Mesendoderm (in vitro differentiated cells): Measurements from ENCODE around the gene SLCO2A1.

Source experiments
- DNase-seq: peaks from one replicate; pipeline ENCODE4 v3.0.0; 2013
- H2AK5ac ChIP-seq: 2 replicates; pipeline ENCODE4 v1.6.1; 2013; ENCODE audit warnings: low read length, inconsistent platforms
- H2BK120ac ChIP-seq: 2 replicates; pipeline ENCODE4 v1.6.1; 2013; ENCODE audit warnings: low read depth, mild to moderate bottlenecking, low read length, moderate library complexity, mixed read lengths
- H2BK15ac ChIP-seq: replicated peaks from 2 replicates; pipeline ENCODE4 v1.6.1; 2013; ENCODE audit warnings: low read depth, mild to moderate bottlenecking, moderate library complexity
- H2BK5ac ChIP-seq: 2 replicates; pipeline ENCODE4 v1.6.1; 2013; ENCODE audit warnings: low read length, inconsistent platforms
- H3K18ac ChIP-seq: 2 replicates; pipeline ENCODE4 v1.6.1; 2013; ENCODE audit warnings: mild to moderate bottlenecking, low read length, mixed read lengths
- H3K23ac ChIP-seq: one replicate; pipeline ENCODE4 v1.6.1; 2013; ENCODE audit warnings: low read length
- H3K27ac ChIP-seq: 2 replicates; pipeline ENCODE4 v1.5.1; 2013; ENCODE audit warnings: low read depth, mild to moderate bottlenecking, inconsistent platforms, low read length, moderate library complexity
- H3K27me3 ChIP-seq: 2 replicates; pipeline ENCODE4 v1.6.1; 2013; ENCODE audit warnings: low read length, control low read depth, mild to moderate bottlenecking, inconsistent platforms; ENCODE audit not compliant: insufficient read depth, poor library complexity
- H3K36me3 ChIP-seq: 2 replicates; pipeline ENCODE4 v1.6.1; 2013; ENCODE audit warnings: low read length, inconsistent platforms; ENCODE audit not compliant: control insufficient read depth, insufficient read depth
- H3K4ac ChIP-seq: one replicate; pipeline ENCODE4 v1.6.1; 2013; ENCODE audit warnings: low read depth, mild to moderate bottlenecking, low read length, moderate library complexity
- H3K4me1 ChIP-seq: 2 replicates; pipeline ENCODE4 v1.6.1; 2013; ENCODE audit warnings: low read depth, low read length, inconsistent platforms; ENCODE audit not compliant: control insufficient read depth
- H3K4me2 ChIP-seq: 2 replicates; pipeline ENCODE4 v1.6.1; 2013; ENCODE audit warnings: low read length
- H3K4me3 ChIP-seq: 2 replicates; pipeline ENCODE4 v1.5.1; 2013; ENCODE audit warnings: mild to moderate bottlenecking, low read length
- H3K56ac ChIP-seq: one replicate; pipeline ENCODE4 v1.6.1; 2013; ENCODE audit warnings: low read length
- H3K79me1 ChIP-seq: 2 replicates; pipeline ENCODE4 v1.6.1; 2013; ENCODE audit warnings: low read length, inconsistent platforms
- H3K79me2 ChIP-seq: 2 replicates; pipeline ENCODE4 v1.6.1; 2013; ENCODE audit warnings: mild to moderate bottlenecking, low read length; ENCODE audit not compliant: control insufficient read depth, insufficient read depth
- H3K9ac ChIP-seq: 2 replicates; pipeline ENCODE4 v1.6.1; 2013; ENCODE audit warnings: low read length, inconsistent platforms
- H4K5ac ChIP-seq: one replicate; pipeline ENCODE4 v1.6.1; 2013; ENCODE audit warnings: low read length
- H4K8ac ChIP-seq: one replicate; pipeline ENCODE4 v1.6.1; 2013; ENCODE audit warnings: low read depth, mild to moderate bottlenecking, control low read depth, low read length, moderate library complexity
- WGBS: extraction: QIAGEN DNeasy Blood & Tissue Kit; methylation state at CpG from one replicate; pipeline ENCODE4 v1.1.7; 2013; ENCODE audit warnings: low lambda C conversion rate, missing lambda C conversion rate; ENCODE audit not compliant: insufficient coverage; ENCODE audit errors: extremely low coverage; 5-methylcytosine and 5-hydroxymethylcytosine counted together

SLCO2A1 gene

DNA sequence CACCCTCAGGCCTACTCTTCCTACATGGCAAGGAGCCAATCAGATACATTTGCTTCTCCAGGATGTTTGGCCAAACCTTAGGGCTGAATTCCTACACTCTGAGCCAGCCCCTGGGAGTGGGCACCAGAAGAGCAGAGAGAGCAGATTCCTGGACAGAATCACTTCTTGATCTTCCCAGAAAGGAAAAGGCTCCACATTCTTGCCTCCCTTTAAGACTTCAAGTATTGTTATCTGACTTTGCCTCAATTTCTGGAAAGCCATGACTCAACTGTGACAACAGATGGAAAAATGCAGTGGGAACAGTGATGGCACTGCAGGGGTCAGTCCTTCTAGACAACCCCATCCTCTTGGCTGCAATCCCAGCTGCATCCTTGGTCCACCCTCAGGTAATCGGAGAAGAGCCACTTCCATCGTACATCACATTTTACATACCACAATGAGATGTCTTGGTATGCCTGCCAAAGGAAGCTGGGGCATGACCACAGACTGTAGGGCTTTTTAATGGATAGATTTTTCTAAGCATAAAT lies 21.0 kb downstream of the SLCO2A1 start:
- no peak overlapping the region for H2BK120ac ChIP-seq
- DNase-seq = no peak
- no peaks in the 10 kb centered on the region for H3K27me3 ChIP-seq
- H3K4me2 ChIP-seq = no peak overlapping the region
- peaks cover 6% of the 10 kb centered on the region for H3K79me1 ChIP-seq
- no peak overlapping the region for H3K23ac ChIP-seq
- no peak overlapping the region for H2BK5ac ChIP-seq
- H3K4me1 ChIP-seq = peaks cover 2% of the 10 kb centered on the region
- no peaks in the 10 kb centered on the region for H3K36me3 ChIP-seq
- H3K79me2 ChIP-seq = no peaks in the 10 kb centered on the region
- no peak overlapping the region for H4K5ac ChIP-seq
- H3K18ac ChIP-seq = no peak overlapping the region
- no peak overlapping the region for H3K56ac ChIP-seq
- H3K4ac ChIP-seq = no peak overlapping the region
- no peak overlapping the region for H2AK5ac ChIP-seq
- no peak overlapping the region for H4K8ac ChIP-seq
- no peak overlapping the region for H3K27ac ChIP-seq
- no CpG with 5 or more reads among the region's 2 CpGs for WGBS
- no peak overlapping the region for H3K4me3 ChIP-seq
- no peak overlapping the region for H3K9ac ChIP-seq
- no peak overlapping the region for H2BK15ac ChIP-seq

DNA sequence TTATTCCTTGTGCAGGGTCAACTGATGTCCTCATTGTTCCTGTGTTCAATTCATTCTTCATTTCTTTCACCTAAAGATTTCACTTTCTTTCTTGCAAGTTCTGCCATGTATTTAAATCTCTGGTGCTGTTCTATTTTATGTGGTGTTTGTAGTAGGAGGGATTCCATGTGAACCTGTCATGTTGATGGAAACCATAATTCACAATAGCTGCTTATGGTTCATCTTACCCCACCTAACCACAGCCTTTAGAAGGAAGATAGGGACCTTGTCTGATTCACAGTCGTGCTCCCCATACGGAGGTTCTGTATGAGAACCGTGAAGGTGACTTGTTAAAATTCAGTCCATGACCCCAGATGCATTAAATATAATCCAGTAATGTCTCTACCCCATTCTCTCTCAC lies 21.9 kb downstream of the SLCO2A1 start:
- H3K56ac ChIP-seq = no peak overlapping the region
- H3K9ac ChIP-seq = no peak overlapping the region
- H4K5ac ChIP-seq = no peak overlapping the region
- DNase-seq = no peak
- no peak overlapping the region for H2BK15ac ChIP-seq
- no peaks in the 10 kb centered on the region for H3K79me2 ChIP-seq
- H3K79me1 ChIP-seq = peaks cover 6% of the 10 kb centered on the region
- no peak overlapping the region for H3K4me3 ChIP-seq
- no CpG with 5 or more reads among the region's 3 CpGs for WGBS
- H3K4ac ChIP-seq = no peak overlapping the region
- no peaks in the 10 kb centered on the region for H3K36me3 ChIP-seq
- H3K18ac ChIP-seq = no peak overlapping the region
- H3K27me3 ChIP-seq = no peaks in the 10 kb centered on the region
- no peaks in the 10 kb centered on the region for H3K4me1 ChIP-seq
- H3K4me2 ChIP-seq = no peak overlapping the region
- H2AK5ac ChIP-seq = no peak overlapping the region
- no peak overlapping the region for H2BK5ac ChIP-seq
- no peak overlapping the region for H4K8ac ChIP-seq
- no peak overlapping the region for H2BK120ac ChIP-seq
- no peak overlapping the region for H3K27ac ChIP-seq
- no peak overlapping the region for H3K23ac ChIP-seq

DNA sequence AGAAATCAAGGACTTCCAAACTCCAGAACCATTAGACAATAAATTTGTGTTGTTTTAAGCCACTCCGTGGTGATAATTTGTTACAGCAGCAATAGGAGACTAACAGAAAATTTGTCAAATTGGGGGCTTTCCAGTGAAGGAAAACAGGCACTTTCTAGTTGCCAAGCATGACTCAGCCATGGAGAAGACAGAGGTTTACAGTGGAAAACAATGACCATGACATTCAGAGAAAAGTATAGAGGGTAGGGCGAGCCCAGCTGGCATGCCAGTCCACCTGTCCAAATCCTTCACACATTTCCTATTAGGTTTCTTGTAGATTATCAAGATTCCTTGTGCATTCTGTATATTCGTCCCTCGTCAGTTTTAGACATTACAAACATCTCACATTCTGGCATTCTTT lies 24.9 kb downstream of the SLCO2A1 start:
- Histone ChIP-seq H3K9ac (no peak overlapping the region), H3K36me3 (no peaks in the 10 kb centered on the region), H3K79me2 (no peaks in the 10 kb centered on the region), H4K5ac (no peak overlapping the region), H3K23ac (no peak overlapping the region), H2AK5ac (no peak overlapping the region), H3K27ac (no peak overlapping the region), H2BK120ac (no peak overlapping the region), H3K4ac (no peak overlapping the region), H3K4me1 (peaks cover 4% of the 10 kb centered on the region), H4K8ac (no peak overlapping the region), H3K27me3 (no peaks in the 10 kb centered on the region), H3K4me3 (no peak overlapping the region), H3K4me2 (no peak overlapping the region), H3K56ac (no peak overlapping the region), H2BK5ac (no peak overlapping the region), H3K18ac (no peak overlapping the region), H2BK15ac (no peak overlapping the region), H3K79me1 (peaks cover 5% of the 10 kb centered on the region)
- no peak for DNase-seq
- no CpG with 5 or more reads among the region's 4 CpGs for WGBS

DNA sequence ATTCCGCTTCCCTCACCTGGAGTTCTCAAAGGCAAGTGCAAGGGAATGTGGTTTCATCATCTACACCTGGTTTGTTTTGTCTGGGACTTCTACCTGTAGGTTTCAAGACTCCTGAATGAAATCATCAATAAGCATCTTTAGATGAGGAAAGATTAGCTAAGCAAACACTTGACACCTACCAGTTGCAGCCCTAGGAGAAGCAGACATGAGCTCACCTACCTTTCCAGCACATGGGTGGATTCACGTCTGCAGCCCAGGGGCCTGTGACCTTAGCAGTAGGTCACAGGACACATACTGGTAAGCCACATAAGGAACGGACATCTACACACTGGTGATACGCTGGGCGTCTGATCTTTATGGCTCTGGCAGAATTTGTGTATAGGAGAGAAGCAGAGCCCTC lies 26.7 kb downstream of the SLCO2A1 start:
- Histone ChIP-seq H2BK15ac (no peak overlapping the region), H3K4me2 (no peak overlapping the region), H2AK5ac (no peak overlapping the region), H3K79me2 (no peaks in the 10 kb centered on the region), H3K9ac (no peak overlapping the region), H3K36me3 (no peaks in the 10 kb centered on the region), H3K23ac (no peak overlapping the region), H3K27ac (no peak overlapping the region), H2BK5ac (no peak overlapping the region), H3K79me1 (peaks cover 5% of the 10 kb centered on the region), H4K5ac (no peak overlapping the region), H3K56ac (no peak overlapping the region), H3K4me1 (peaks cover 6% of the 10 kb centered on the region), H4K8ac (no peak overlapping the region), H2BK120ac (no peak overlapping the region), H3K4ac (no peak overlapping the region), H3K4me3 (no peak overlapping the region), H3K27me3 (no peaks in the 10 kb centered on the region), H3K18ac (no peak overlapping the region)
- DNase-seq = no peak
- no CpG with 5 or more reads among the region's 5 CpGs for WGBS

DNA sequence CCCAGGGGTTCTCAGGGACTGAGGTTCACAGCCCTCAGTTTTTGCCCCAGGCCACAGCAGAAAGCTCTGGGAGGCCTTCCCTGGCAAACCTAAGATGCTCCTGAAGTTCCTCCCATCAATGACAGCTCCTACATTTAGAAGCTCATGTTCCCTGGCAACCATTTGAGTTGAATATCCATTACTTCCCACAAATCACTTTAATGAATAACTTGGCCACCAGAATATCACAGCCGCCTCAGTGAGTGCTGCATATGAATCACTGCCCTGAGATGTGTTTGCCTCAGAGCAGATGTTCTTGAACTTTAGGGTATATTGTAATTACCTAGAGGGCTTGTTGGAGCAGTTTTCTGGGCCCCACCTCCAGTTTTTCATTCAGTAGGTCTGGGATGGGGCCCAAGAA lies 27.4 kb downstream of the SLCO2A1 start:
- H2BK15ac ChIP-seq = no peak overlapping the region
- H3K56ac ChIP-seq = no peak overlapping the region
- no peak for DNase-seq
- H3K79me1 ChIP-seq = peaks cover 5% of the 10 kb centered on the region
- H3K18ac ChIP-seq = no peak overlapping the region
- no peak overlapping the region for H3K9ac ChIP-seq
- no peak overlapping the region for H3K4ac ChIP-seq
- no peak overlapping the region for H4K5ac ChIP-seq
- no CpG with 5 or more reads among the region's 1 CpG for WGBS
- H2AK5ac ChIP-seq = no peak overlapping the region
- peaks cover 6% of the 10 kb centered on the region for H3K4me1 ChIP-seq
- H3K36me3 ChIP-seq = no peaks in the 10 kb centered on the region
- no peaks in the 10 kb centered on the region for H3K27me3 ChIP-seq
- no peak overlapping the region for H2BK5ac ChIP-seq
- no peak overlapping the region for H3K23ac ChIP-seq
- no peaks in the 10 kb centered on the region for H3K79me2 ChIP-seq
- no peak overlapping the region for H3K4me2 ChIP-seq
- H4K8ac ChIP-seq = no peak overlapping the region
- no peak overlapping the region for H2BK120ac ChIP-seq
- H3K4me3 ChIP-seq = no peak overlapping the region
- no peak overlapping the region for H3K27ac ChIP-seq

DNA sequence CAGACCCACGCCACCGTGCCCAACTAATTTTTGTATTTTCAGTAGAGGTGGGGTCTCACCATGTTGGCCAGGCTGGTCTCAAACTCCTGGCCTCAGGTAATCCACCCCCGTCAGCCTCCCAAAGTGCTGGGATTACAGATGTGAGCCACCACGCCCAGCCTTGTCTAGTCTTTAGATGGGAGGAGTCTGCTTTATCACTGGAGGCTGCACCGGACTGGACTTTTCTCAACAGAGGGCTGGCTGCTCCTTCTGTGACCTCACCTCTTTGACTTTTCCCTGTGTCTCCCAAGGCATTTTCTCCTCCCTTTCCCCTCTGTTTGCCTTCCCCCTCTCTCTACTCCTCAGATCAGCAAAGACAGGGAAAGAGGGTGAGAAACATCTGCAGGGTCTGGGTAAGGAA lies 28.5 kb downstream of the SLCO2A1 start:
- no peak overlapping the region for H2BK5ac ChIP-seq
- no peaks in the 10 kb centered on the region for H3K27me3 ChIP-seq
- no peak overlapping the region for H4K8ac ChIP-seq
- DNase-seq = no peak
- H3K9ac ChIP-seq = no peak overlapping the region
- peaks cover 5% of the 10 kb centered on the region for H3K79me1 ChIP-seq
- WGBS = no CpG with 5 or more reads among the region's 5 CpGs
- H4K5ac ChIP-seq = no peak overlapping the region
- H3K4me1 ChIP-seq = peaks cover 10% of the 10 kb centered on the region
- H3K4me3 ChIP-seq = no peak overlapping the region
- H3K4me2 ChIP-seq = no peak overlapping the region
- H3K4ac ChIP-seq = no peak overlapping the region
- no peak overlapping the region for H2BK120ac ChIP-seq
- H3K56ac ChIP-seq = no peak overlapping the region
- no peak overlapping the region for H3K18ac ChIP-seq
- H3K27ac ChIP-seq = no peak overlapping the region
- no peak overlapping the region for H3K23ac ChIP-seq
- no peak overlapping the region for H2BK15ac ChIP-seq
- H3K36me3 ChIP-seq = no peaks in the 10 kb centered on the region
- no peaks in the 10 kb centered on the region for H3K79me2 ChIP-seq
- no peak overlapping the region for H2AK5ac ChIP-seq
